NCI-H2227 (cell line): ENCODE data around the gene SLC35F1.

ENCODE experiments used
- DNase-seq: peaks from one replicate; lab custom pipeline; 2025; ENCODE audit not compliant: unreplicated experiment; lab: John Stamatoyannopoulos, UW

SLC35F1 gene

DNA sequence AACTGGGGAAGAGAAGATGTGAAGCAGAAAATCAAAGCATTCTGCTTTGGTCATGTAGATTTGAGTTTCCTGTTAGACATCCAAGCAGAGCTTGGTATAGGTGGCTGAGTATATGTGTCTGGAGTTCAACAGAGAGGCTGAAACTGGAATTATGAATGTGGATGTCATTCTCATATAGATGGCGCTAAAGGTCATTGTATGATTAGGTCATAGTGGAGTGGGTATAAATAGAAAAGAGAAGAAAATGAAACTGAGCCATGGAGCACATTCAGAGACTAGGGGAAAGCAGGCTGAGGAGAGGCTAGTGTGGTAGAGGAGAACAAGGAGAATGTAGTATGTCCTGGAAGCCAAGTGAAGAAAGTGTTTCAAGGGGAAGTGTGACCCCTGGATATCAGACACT is 345.4 kb downstream of the SLC35F1 start:
- no peak for DNase-seq

GRCh38 chr6:118253741-118254140 is 346.7 kb downstream of the SLC35F1 start:
- DNase-seq = no peak

DNA sequence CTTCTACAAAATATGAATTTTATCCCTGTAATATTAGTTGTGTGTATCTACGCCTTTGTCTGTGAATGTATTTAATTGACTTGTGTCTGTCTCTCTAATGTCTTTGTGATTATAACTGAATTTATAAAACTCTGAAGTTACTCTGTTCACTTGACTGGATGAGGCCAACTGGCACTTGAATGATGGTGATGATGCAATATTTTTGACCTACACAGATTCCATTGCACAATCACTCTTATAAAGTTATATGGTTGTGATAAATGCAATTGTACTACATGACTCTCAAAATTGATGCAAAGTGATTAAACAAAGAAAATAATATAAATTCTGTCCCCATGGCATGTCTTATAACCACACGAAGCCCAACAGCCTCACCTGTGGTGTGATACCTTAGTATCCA is 353.8 kb downstream of the SLC35F1 start:
- DNase-seq = no peak

GRCh38 chr6:118263921-118264486 is 356.9 kb downstream of the SLC35F1 start:
- peak; percentile 54 for DNase-seq

- DNase-seq = no peak
These were observed 362.6 kb downstream of the SLC35F1 start for GRCh38 chr6:118269659-118270058.

DNA sequence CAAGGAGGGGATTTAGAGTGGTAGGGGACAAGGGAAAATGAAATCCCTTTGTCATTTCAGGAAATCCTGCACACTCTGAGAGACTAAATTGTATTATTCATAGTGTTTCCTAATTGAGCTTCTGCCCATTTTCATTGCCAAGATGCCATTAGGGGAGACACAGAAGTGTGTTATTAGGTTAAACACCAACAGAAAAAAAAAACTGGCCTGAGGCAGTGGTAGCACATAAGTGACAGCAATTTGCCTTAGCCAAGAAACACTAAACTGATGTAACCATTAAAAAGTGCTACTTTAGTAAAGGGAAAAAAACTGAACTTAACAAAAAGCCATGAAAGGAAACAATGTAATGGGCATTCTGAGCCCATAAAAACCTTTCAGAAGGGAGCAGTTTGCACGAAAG is 370.6 kb downstream of the SLC35F1 start:
- DNase-seq = no peak

DNA sequence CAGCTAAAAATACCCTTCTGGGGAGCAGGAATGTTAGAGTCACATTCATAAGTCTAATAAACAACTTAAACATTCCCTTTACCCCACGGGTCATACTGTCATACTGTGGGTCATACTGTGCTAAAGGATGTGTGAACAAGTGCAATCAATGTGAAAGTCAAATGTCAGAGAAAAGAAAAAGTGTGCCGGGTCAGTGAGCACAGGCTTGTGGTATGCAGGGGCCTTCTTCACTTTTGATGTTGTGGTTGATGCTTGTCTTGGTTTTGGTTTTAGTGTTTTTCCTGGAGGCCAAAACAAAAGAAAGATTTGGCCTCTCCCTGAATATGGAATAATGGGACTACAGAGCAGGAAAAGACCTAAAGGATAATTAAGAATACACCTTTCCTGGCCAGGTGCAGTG is 373.1 kb downstream of the SLC35F1 start:
- no peak for DNase-seq

DNA sequence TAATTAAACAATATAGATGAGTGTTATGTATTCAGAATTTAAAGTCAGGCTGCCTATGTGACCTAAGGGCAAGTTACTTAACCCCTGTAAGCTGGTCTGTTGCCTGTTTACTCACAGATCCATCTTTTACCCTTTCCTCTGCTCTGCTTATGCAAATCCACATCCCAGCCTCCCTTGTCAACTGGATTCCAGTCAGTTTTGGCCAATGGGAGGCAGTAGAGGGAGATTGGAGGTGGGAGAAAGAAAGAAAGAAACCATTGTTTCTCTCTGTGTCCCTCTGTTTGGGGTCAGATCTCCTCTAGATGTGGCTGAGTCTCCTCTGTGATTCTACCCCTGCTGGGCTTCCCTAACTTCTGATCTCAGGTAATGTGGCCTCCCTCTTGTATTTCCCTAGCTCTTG is 374.2 kb downstream of the SLC35F1 start:
- DNase-seq = no peak

GRCh38 chr6:118283766-118284165 is 376.7 kb downstream of the SLC35F1 start:
- DNase-seq = peak; percentile 60

- DNase-seq = no peak
These were observed 377.8 kb downstream of the SLC35F1 start for GRCh38 chr6:118284736-118285360.

GRCh38 chr6:118285791-118286190 is 378.7 kb downstream of the SLC35F1 start:
- DNase-seq = no peak

GRCh38 chr6:118288355-118289124 is 381.5 kb downstream of the SLC35F1 start:
- DNase-seq = no peak

GRCh38 chr6:118292558-118292957 is 385.5 kb downstream of the SLC35F1 start:
- DNase-seq = no peak

DNA sequence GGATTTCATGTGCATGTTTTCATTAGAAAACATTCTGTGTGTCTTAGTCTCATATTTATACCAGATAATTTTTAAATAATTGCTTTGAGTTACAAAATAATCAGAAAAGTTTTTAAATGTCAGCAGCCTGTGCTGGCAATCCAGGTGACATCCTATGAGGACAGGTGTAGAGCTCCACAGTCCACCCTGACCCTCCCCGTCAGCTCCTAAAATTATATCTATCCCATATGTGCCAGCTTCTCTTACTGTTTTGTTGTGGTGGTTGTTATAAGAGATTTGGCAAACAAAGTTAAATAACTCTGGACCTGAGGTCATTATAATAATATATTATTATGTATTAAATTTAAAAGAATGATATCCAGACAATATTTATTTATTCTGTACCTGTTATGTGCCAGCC is 387.8 kb downstream of the SLC35F1 start:
- no peak for DNase-seq

DNA sequence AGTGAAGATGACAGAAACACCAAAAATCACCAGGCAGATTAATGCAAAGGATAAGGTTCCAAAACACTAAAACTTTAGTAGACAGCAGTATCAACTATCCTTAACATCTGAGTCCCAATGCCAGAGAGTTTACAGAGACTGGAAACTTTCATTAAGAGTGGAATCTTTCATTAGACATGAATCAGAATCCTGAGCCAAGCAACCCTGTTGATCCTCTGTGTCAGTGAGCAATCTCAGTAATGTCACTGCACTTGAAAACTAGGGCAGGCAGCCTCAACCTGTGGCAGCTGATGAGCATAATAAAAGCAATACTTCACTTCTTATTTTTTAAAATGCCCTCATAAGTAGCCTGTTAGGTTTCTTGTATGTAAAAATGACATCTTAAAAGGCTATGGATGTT is 388.3 kb downstream of the SLC35F1 start:
- DNase-seq = no peak

GRCh38 chr6:118296129-118296901 is 389.3 kb downstream of the SLC35F1 start:
- no peak for DNase-seq

GRCh38 chr6:118297821-118298220 is 390.8 kb downstream of the SLC35F1 start:
- DNase-seq = no peak

DNA sequence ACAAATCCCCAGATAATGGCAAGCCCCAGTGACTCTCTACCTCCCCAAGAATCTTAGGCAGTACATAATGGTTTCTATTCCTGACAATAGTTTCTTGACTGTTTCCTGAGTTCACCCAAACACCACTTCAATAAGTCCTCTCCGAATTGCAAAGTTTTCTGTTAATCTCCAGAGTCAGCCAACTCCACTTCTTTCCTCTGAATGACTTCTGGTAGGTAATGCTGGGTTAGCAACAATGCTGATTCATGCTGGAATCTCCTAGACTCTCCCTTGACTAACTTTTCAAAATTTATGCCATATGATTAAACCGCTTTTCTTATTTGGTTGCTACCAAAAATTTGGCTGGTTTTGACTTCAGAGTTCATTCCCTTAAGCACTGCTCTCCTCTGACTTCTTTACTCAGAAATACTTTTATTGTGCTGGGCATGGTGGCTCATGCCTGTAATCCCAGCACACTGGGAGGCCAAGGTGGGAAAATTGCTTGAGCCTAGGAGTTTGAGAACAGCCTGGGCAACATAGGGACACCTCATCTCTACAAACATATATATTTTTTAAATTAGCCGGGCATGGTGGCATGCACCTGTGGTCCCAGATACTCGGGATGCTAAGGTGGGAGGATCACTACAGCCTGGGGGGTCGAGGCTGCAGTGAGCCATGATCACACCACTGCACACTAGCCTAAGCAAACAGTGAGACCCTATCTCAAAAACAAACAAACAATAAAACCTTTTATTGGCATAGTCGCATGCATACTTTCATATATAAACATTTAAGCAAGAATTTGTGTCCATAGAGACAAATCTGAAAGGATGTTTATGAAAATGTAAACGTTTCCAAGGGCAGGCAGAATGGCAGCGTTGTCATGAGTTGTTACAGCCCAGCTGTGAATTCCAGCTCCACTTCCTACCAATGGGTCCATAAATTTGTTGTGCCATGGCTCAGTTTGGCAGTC is 391.7 kb downstream of the SLC35F1 start:
- no peak for DNase-seq

DNA sequence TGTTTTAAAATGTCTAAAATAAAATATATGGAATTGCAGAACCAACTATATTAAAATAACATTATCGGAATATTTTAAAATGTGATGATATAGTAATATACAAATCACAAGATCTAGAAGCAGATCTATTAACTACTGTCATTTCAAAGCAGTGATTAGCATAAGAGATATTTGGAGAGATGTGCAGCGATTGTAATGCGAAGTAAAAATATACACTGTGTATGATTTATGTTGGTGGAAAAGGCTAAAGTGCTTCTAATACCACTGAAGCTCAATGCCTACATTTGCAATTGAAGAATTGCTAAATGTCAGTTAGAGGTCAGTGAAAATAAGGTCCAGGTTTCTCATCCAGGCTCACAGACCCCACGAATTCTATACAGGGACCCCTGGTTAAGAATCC is 392.4 kb downstream of the SLC35F1 start:
- DNase-seq = no peak

DNA sequence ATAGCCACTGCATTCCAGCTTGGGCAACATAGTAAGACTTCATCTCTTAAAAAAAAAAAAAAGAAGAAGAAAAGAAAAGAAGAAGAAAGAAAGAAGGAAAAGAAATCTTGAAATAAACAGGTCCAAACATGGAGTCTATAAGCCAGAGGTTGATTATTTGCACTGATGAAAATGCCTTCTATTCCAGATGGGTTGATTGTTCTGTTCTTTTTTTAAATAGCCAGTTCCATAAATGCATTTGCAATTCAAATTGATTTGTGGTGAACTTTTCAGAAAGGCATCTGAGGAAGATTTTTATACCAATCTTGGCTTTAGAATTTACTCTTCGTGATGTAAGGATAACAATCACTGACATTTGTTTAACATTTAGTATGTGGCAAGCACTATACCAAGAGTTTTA is 397.3 kb downstream of the SLC35F1 start:
- DNase-seq = no peak

- DNase-seq = no peak
These were observed 398.0 kb downstream of the SLC35F1 start for GRCh38 chr6:118305081-118305480.
